IMR-90 (cell line): ENCODE measurements around the gene PIAS2. TPM values are rescaled to one million over a fixed set of nuclear protein-coding genes. Genes with fewer than 3 reads are reported as not detected.
A peak's percentile ranks its signal among the peaks of the same experiment; 100 is the strongest.

ENCODE experiments used
- ATAC-seq: fragments of 200-7000 bp; cut with Tn5 transposase; 2 replicates; pipeline ENCODE4 v1.9.1; 2020; ENCODE audit warnings: low read depth, mild to moderate bottlenecking, moderate library complexity
- BruUV-seq: library from RNA; stranded (reverse); fragments of 400-500 nt; replicated peaks from 2 replicates; lab custom pipeline; 2021; lab: Mats Ljungman, UMichigan
- CTCF ChIA-PET: fragments of 300-600 bp; formaldehyde crosslinking; extraction: SDS; loops from one replicate; lab custom pipeline; 2021; ENCODE audit warnings: antibody characterized with exemption; lab: Yijun Ruan, JAX
- POLR2A ChIA-PET: fragments of 300-600 bp; sonication (Branson Sonifier 250); formaldehyde crosslinking; loops from one replicate; lab custom pipeline; 2022; ENCODE audit warnings: antibody characterized with exemption; ENCODE audit not compliant: unreplicated experiment; lab: Charles Lee
- DNase-seq: peaks from one replicate; pipeline ENCODE4 v3.0.0; 2013
- H2AFZ ChIP-seq: replicated peaks from 2 replicates; pipeline ENCODE3; 2013; ENCODE audit warnings: low read length, mild to moderate bottlenecking; ENCODE audit not compliant: poor library complexity
- H2AK5ac ChIP-seq: 2 replicates; pipeline ENCODE4 v1.6.1; 2013; ENCODE audit warnings: low read depth, low read length, inconsistent platforms
- H2AK9ac ChIP-seq: replicated peaks from 2 replicates; pipeline ENCODE3; 2013; ENCODE audit warnings: mild to moderate bottlenecking, low read depth, low read length, moderate library complexity; ENCODE audit not compliant: poor library complexity
- H2BK120ac ChIP-seq: 2 replicates; pipeline ENCODE4 v1.6.1; 2013; ENCODE audit warnings: low read depth, low read length, inconsistent platforms
- H2BK15ac ChIP-seq: 3 replicates; pipeline ENCODE4 v1.6.1; 2013; ENCODE audit warnings: low read depth, low read length, inconsistent platforms
- H2BK20ac ChIP-seq: 2 replicates; pipeline ENCODE4 v1.6.1; 2013; ENCODE audit warnings: low read depth, mild to moderate bottlenecking, inconsistent platforms, low read length, moderate library complexity
- H2BK5ac ChIP-seq: 2 replicates; pipeline ENCODE4 v1.6.1; 2013; ENCODE audit warnings: mild to moderate bottlenecking, low read depth, low read length, inconsistent platforms; ENCODE audit not compliant: poor library complexity, severe bottlenecking
- H3K14ac ChIP-seq: replicated peaks from 2 replicates; pipeline ENCODE4 v1.6.1; 2013; ENCODE audit warnings: low read depth, low read length, inconsistent platforms
- H3K18ac ChIP-seq: 2 replicates; pipeline ENCODE4 v1.6.1; 2013; ENCODE audit warnings: low read depth, low read length, control low read depth
- H3K23ac ChIP-seq: 2 replicates; pipeline ENCODE4 v1.6.1; 2013; ENCODE audit warnings: low read depth, low read length, inconsistent platforms
- H3K27ac ChIP-seq: 2 replicates; pipeline ENCODE4 v1.5.1; 2013; ENCODE audit warnings: mild to moderate bottlenecking, control low read depth, low read length; ENCODE audit not compliant: insufficient read depth
- H3K27me3 ChIP-seq: 2 replicates; pipeline ENCODE4 v1.6.1; 2013; ENCODE audit warnings: low read length; ENCODE audit not compliant: control insufficient read depth, insufficient read depth
- H3K36me3 ChIP-seq: 2 replicates; pipeline ENCODE4 v1.6.1; 2013; ENCODE audit warnings: low read length, mixed read lengths; ENCODE audit not compliant: control insufficient read depth, insufficient read depth
- H3K4ac ChIP-seq: 2 replicates; pipeline ENCODE4 v1.6.1; 2013; ENCODE audit warnings: low read depth, low read length, inconsistent platforms
- H3K4me1 ChIP-seq: 2 replicates; pipeline ENCODE4 v1.6.1; 2013; ENCODE audit warnings: low read length, mixed read lengths; ENCODE audit not compliant: control insufficient read depth, insufficient read depth
- H3K4me2 ChIP-seq: 2 replicates; pipeline ENCODE4 v1.6.1; 2013; ENCODE audit warnings: low read depth, mild to moderate bottlenecking, control low read depth, low read length, moderate library complexity
- H3K4me3 ChIP-seq: 2 replicates; pipeline ENCODE4 v1.5.1; 2013; ENCODE audit warnings: low read depth, mild to moderate bottlenecking, control low read depth, low read length, moderate library complexity; ENCODE audit not compliant: insufficient read depth
- H3K56ac ChIP-seq: 2 replicates; pipeline ENCODE4 v1.6.1; 2013; ENCODE audit warnings: low read length, inconsistent platforms; ENCODE audit not compliant: insufficient read depth; ENCODE audit errors: extremely low read depth
- H3K79me1 ChIP-seq, 2 experiments: 2 replicates each; pipeline ENCODE4 v1.6.1; 2013; ENCODE audit warnings: low read length in 2 of 2, inconsistent platforms in 1 of 2, low read depth in 1 of 2
- H3K9ac ChIP-seq: 2 replicates; pipeline ENCODE4 v1.6.1; 2013; ENCODE audit warnings: low read depth, low read length, control low read depth
- H3K9me1 ChIP-seq: 2 replicates; pipeline ENCODE4 v1.6.1; 2013; ENCODE audit warnings: low read length, inconsistent platforms; ENCODE audit not compliant: insufficient read depth
- H3K9me3 ChIP-seq: 2 replicates; pipeline ENCODE4 v1.6.1; 2013; ENCODE audit warnings: low read length; ENCODE audit not compliant: control insufficient read depth, insufficient read depth
- H4K20me1 ChIP-seq: 2 replicates; pipeline ENCODE4 v1.6.1; 2013; ENCODE audit warnings: low read length, inconsistent platforms; ENCODE audit not compliant: insufficient read depth
- H4K5ac ChIP-seq: 2 replicates; pipeline ENCODE4 v1.6.1; 2013; ENCODE audit warnings: mild to moderate bottlenecking, low read depth, low read length, control low read depth
- H4K8ac ChIP-seq, 2 experiments: 2 replicates each; pipeline ENCODE4 v1.6.1; 2013; ENCODE audit warnings: low read depth in 2 of 2, low read length in 2 of 2, control low read depth in 1 of 2, inconsistent platforms in 1 of 2
- H4K91ac ChIP-seq: 2 replicates; pipeline ENCODE4 v1.6.1; 2013; ENCODE audit warnings: low read depth, low read length, inconsistent platforms; ENCODE audit not compliant: insufficient read depth
- CEBPB ChIP-seq: IDR thresholded peaks from 2 replicates; pipeline ENCODE4 v1.6.1; 2012; ENCODE audit warnings: low read depth, low read length, improper control_type of control experiment
- MAZ ChIP-seq: IDR thresholded peaks from 2 replicates; pipeline ENCODE4 v1.6.1; 2012; ENCODE audit warnings: low read depth, mild to moderate bottlenecking, low read length, improper control_type of control experiment, moderate library complexity, borderline replicate concordance
- RCOR1 ChIP-seq: IDR thresholded peaks from 2 replicates; pipeline ENCODE4 v1.6.1; 2012; ENCODE audit warnings: mild to moderate bottlenecking, low read length, improper control_type of control experiment; ENCODE audit not compliant: insufficient replicate concordance
- WGBS, 2 experiments: methylation state at CpG; one replicate each; pipeline versions ENCODE4 v1.1.5 to v1.1.7; 2013; ENCODE audit warnings: missing lambda C conversion rate in 2 of 2; ENCODE audit not compliant: insufficient read length in 1 of 2; ENCODE audit errors: extremely low coverage in 2 of 2; 5-methylcytosine and 5-hydroxymethylcytosine counted together
- dilution Hi-C: fragments of 300-500 bp; cut with HindIII; formaldehyde crosslinking; loops from one replicate; pipeline ENCODE4 v1.14.3; 2018; ENCODE audit warnings: low sequenced_read_pairs; ENCODE audit not compliant: unreplicated experiment
- in situ Hi-C: fragments of 300-500 bp; cut with MboI; formaldehyde crosslinking; loops from 3 replicates; pipeline ENCODE4 v1.14.3; 2019; ENCODE audit warnings: low sequenced_read_pairs, inconsistent platforms, mixed read lengths
- intact Hi-C: fragments of 100-400 bp; cut with micrococcal nuclease; formaldehyde crosslinking; loops from 2 replicates; pipeline ENCODE4 v1.10.0; 2022
- polyA plus RNA-seq, 3 experiments: library from polyadenylated mRNA; depleted of rRNA; stranded (reverse); fragments of >200 nt; gene quantifications; 2 replicates each; pipeline ENCODE4 v1.2.3, GENCODE V29; 2012; ENCODE audit warnings: low replicate concordance in 1 of 3
- total RNA-seq: library from RNA; depleted of rRNA; stranded (reverse); fragments of >200 nt; gene quantifications from 2 replicates; pipeline ENCODE4 v1.2.3, GENCODE V29; 2012

Gene PIAS2
- total and polyA plus RNA-seq, 2 of the 4 experiments (the other 2 are of a cell fraction), result 15.1 to 28.9 TPM

DNA sequence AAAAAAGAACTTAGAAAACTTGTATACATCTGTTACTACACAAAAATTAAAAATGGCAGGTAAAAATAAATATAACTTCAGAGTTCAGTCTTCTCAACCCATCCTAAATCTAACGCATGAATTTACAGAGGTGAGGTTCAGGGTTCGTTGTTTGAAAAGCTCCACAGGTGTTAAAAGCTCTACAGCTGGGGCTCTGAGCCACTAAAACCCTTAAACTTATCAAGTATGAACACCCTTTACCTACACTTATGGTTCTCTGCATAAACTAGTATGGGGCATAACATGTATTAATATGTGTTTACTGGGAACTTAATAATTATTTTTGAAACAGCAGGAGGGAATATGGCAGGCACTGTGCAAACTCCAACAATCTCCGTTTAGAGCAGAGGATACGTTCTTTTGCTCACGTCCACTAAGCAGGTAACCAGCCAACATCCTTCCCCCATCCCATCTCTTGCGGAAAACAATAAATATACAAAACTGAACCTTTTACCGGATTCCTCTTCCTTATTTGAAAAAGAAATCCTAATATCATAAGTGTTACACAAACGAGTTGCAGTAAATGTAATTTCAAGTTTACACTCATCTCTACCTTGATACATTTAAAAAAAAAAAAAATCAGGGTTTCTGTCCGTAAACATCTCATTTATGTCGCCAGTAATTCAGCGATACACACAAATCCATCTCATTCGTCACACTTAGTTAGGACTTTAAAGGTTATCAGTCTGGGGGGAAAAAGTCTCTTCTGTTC, 1.3 kb downstream of the PIAS2 start:
- Histone ChIP-seq H3K79me1 (peaks cover 21 to 49% of the 10 kb centered on the region in 2 experiments), H2AK5ac (no peak overlapping the region), H3K9ac (peak overlapping the region; percentile 95; the same call in 1 of the 2 replicates), H2BK20ac (no peak overlapping the region), H4K5ac (no peak overlapping the region), H3K18ac (no peak overlapping the region), H2BK5ac (no peak overlapping the region), H4K91ac (no peak overlapping the region), H3K27me3 (no peaks in the 10 kb centered on the region), H4K8ac (no peak overlapping the region; a peak in 1 of 4 replicates), H3K9me3 (no peaks in the 10 kb centered on the region), H2AK9ac (no peak overlapping the region), H3K4me2 (peak overlapping the region; percentile 94), H2BK120ac (no peak overlapping the region), H2BK15ac (no peak overlapping the region), H3K4ac (no peak overlapping the region), H3K36me3 (no peaks in the 10 kb centered on the region), H3K4me1 (peaks cover 2% of the 10 kb centered on the region; the same call in 1 of the 2 replicates), H4K20me1 (peaks cover 9% of the 10 kb centered on the region; the same call in 1 of the 2 replicates), H3K9me1 (no peaks in the 10 kb centered on the region; the same call in 1 of the 2 replicates), H3K27ac (no peak overlapping the region), H3K14ac (peak overlapping the region; percentile 70), H2AFZ (no peak overlapping the region), H3K56ac (no peak overlapping the region), H3K4me3 (peak overlapping the region; percentile 85), H3K23ac (peak overlapping the region; percentile 96; the same call in 1 of the 2 replicates)
- dilution Hi-C loops, result no loop called here
- in situ Hi-C loops, result no loop called here
- DNase-seq (peak; percentile 4), ATAC-seq (no peak)
- CTCF ChIA-PET, result interaction anchor here (0.7 kb wide), 1 partner anchor 12 kb away, joined by 3 read pairs; no protein-coding TSS in a partner anchor
- TF ChIP-seq MAZ (no peak), RCOR1 (no peak), CEBPB (no peak)
- POLR2A ChIA-PET, result no interaction called here
- BruUV-seq, result no TSS peak
- intact Hi-C loops, result no loop called here
- WGBS, 2 experiments, result no CpG with 5 or more reads among the region's 12 CpGs
